Myocyte (in vitro differentiated cells): ENCODE results near the gene PRRT4. TPM values are rescaled to one million over a fixed set of nuclear protein-coding genes. Genes with fewer than 3 reads are reported as not detected.

Experiments used
- DNase-seq: peaks from one replicate; pipeline ENCODE4 v3.0.0-alpha.2; 2012; ENCODE audit warnings: low read depth
- total RNA-seq: library from RNA; depleted of rRNA; stranded (reverse); fragments of >200 nt; gene quantifications from 2 replicates; pipeline ENCODE4 v1.2.3, GENCODE V29; 2014

Gene PRRT4
- total RNA-seq, 1 donor from 2014 or later: 4.2 TPM

GRCh38 chr7:128395748-128396147, 34.3 kb upstream of the PRRT4 start:
- DNase-seq: no peak

GRCh38 chr7:128394904-128395496, 33.5 kb upstream of the PRRT4 start:
- DNase-seq: no peak

- DNase-seq: no peak
Measured at GRCh38 chr7:128393526-128394330, 32.2 kb upstream of the PRRT4 start.

- DNase-seq: no peak
Measured at GRCh38 chr7:128392446-128393327, 31.2 kb upstream of the PRRT4 start.

GRCh38 chr7:128391805-128392204, 30.3 kb upstream of the PRRT4 start:
- no peak for DNase-seq

GRCh38 chr7:128390871-128391565, 29.5 kb upstream of the PRRT4 start:
- no peak for DNase-seq

- no peak for DNase-seq
Measured at GRCh38 chr7:128389618-128390329, 28.3 kb upstream of the PRRT4 start.

GRCh38 chr7:128389085-128389617, 27.7 kb upstream of the PRRT4 start:
- DNase-seq: no peak

- DNase-seq: no peak
Measured at GRCh38 chr7:128388145-128388485, 26.6 kb upstream of the PRRT4 start.

- DNase-seq: peak; percentile 90
Measured at GRCh38 chr7:128387216-128388144, 26.0 kb upstream of the PRRT4 start.

- no peak for DNase-seq
Measured at GRCh38 chr7:128385988-128386925, 24.8 kb upstream of the PRRT4 start.

GRCh38 chr7:128384726-128385125, 23.2 kb upstream of the PRRT4 start:
- DNase-seq: no peak

- peak; percentile 89 for DNase-seq
Measured at GRCh38 chr7:128383776-128384175, 22.3 kb upstream of the PRRT4 start.

GRCh38 chr7:128381161-128381821, 19.8 kb upstream of the PRRT4 start:
- peak; percentile 60 for DNase-seq

GRCh38 chr7:128380483-128381106, 19.1 kb upstream of the PRRT4 start:
- peak; percentile 80 for DNase-seq

GRCh38 chr7:128379900-128380479, 18.5 kb upstream of the PRRT4 start:
- peak; percentile 57 for DNase-seq

GRCh38 chr7:128378637-128379036, 17.1 kb upstream of the PRRT4 start:
- DNase-seq: no peak
